ENCODE measurements around the gene NARF. TPM values are rescaled to one million over a fixed set of nuclear protein-coding genes. Genes with fewer than 3 reads are reported as not detected.

The NARF gene
- total and polyA plus RNA-seq, 2 donors (not counting 3 experiments of a cell fraction or from before 2014, with no cell fraction given), result 83.4 to 158 TPM

DNA sequence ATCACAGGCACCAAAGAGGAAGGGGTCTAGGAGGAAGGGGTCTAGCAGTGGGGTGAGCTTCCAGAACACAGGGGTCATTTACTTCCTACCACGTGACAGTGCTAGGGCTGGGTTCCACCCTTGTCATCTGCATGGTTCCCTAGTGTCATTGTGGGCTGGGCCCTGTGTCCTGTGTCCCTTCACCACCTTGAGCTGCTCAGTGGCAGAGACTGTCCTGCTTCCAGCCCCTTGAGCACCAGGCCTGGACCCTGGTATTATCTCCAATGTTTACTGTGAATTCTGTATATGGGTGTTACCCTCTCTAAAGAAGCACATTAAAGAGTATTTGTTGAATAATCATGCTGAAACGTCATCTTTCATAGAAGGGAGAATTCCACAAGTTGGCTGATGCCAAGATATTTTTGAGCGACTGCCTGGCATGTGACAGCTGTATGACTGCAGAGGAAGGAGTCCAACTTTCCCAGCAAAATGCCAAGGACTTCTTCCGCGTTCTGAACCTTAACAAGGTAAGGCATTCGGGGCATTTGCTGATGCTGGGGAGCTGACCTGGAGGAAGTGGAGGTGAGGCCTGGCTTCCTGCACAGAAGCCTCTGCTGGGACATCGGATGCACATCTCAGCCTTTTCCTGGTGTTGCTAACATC is 5.5 kb downstream of the NARF start:
- Histone ChIP-seq H3K4me1 (ENCODE audit: control insufficient read depth, extremely low read depth, insufficient read depth, low read length) (peaks cover 3% of the 10 kb centered on the region), H3K9me1 (replicated peaks; ENCODE audit: control insufficient read depth, extremely low read depth, insufficient read depth, low read length) (no peaks in the 10 kb centered on the region), H3K79me2 (ENCODE audit: control insufficient read depth, insufficient read depth, low read length) (no peaks in the 10 kb centered on the region), H3K4me2 (ENCODE audit: insufficient read depth, low read length) (no peak overlapping the region), H3K9ac (replicated peaks; ENCODE audit: extremely low read depth, insufficient read depth, low read length) (no peak overlapping the region), H3K27ac (ENCODE audit: insufficient read depth, low read depth, low read length) (no peak overlapping the region), H2AFZ (ENCODE audit: low read depth, low read length) (no peak overlapping the region), H4K20me1 (replicated peaks; ENCODE audit: control insufficient read depth, extremely low read depth, insufficient read depth, low read length) (no peaks in the 10 kb centered on the region), H3K4me3 (replicated peaks in 1 of 3; ENCODE audit: insufficient read depth in 1 of 3, low read depth in 1 of 3, low read length in 3 of 3) (no peak overlapping the region), H3K27me3 (ENCODE audit: control insufficient read depth in 2 of 2, insufficient read depth in 2 of 2, low read length in 2 of 2) (no peaks in the 10 kb centered on the region), H3K9me3 (replicated peaks; ENCODE audit: control insufficient read depth, insufficient read depth, low read length) (no peaks in the 10 kb centered on the region), H3K36me3 (ENCODE audit: control insufficient read depth in 2 of 2, extremely low read depth in 1 of 2, insufficient read depth in 2 of 2, low read length in 2 of 2) (peaks cover 5 to 43% of the 10 kb centered on the region in 2 experiments)
- CTCF ChIA-PET, result no interaction called here
- DNase-seq (ENCODE audit: low read depth, low spot score) (no peak), FAIRE-seq (no peak)
- no TSS peak for BruUV-seq (replicated peaks)
- POLR2A ChIA-PET, result no interaction called here
- dilution Hi-C loops (cut with MboI; ENCODE audit: extremely low pct_ligation_motif_present, low sequenced_read_pairs) (no loop called here), intact Hi-C loops (cut with micrococcal nuclease) (no loop called here)
- TF ChIP-seq, protein P1, sequence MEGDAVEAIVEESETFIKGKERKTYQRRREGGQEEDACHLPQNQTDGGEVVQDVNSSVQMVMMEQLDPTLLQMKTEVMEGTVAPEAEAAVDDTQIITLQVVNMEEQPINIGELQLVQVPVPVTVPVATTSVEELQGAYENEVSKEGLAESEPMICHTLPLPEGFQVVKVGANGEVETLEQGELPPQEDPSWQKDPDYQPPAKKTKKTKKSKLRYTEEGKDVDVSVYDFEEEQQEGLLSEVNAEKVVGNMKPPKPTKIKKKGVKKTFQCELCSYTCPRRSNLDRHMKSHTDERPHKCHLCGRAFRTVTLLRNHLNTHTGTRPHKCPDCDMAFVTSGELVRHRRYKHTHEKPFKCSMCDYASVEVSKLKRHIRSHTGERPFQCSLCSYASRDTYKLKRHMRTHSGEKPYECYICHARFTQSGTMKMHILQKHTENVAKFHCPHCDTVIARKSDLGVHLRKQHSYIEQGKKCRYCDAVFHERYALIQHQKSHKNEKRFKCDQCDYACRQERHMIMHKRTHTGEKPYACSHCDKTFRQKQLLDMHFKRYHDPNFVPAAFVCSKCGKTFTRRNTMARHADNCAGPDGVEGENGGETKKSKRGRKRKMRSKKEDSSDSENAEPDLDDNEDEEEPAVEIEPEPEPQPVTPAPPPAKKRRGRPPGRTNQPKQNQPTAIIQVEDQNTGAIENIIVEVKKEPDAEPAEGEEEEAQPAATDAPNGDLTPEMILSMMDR (IDR thresholded peaks at IDR 0.05; ENCODE audit: extremely low read depth in 1 of 2, insufficient read depth in 1 of 2, low read depth in 1 of 2, low read length in 2 of 2), result no peak
- TF ChIP-seq POLR2A (IDR thresholded peaks at IDR 0.05; ENCODE audit: low read depth, low read length), result no peak
- TF ChIP-seq MYC (IDR thresholded peaks at IDR 0.05; ENCODE audit: low read depth, low read length), result no peak
- no peak for TF ChIP-seq JUN (IDR thresholded peaks at IDR 0.05; ENCODE audit: borderline replicate concordance, insufficient read depth, insufficient read length, low read depth)
- no peak for TF ChIP-seq FOS (IDR thresholded peaks at IDR 0.05; ENCODE audit: borderline replicate concordance, insufficient read depth, low read length)
- no peak for TF ChIP-seq EZH2 (IDR thresholded peaks at IDR 0.05; ENCODE audit: borderline replicate concordance, low read depth, low read length, severe bottlenecking)
- TF ChIP-seq POLR2AphosphoS5 (IDR thresholded peaks at IDR 0.05; ENCODE audit: insufficient read depth, low read depth, low read length), result no peak

All from endothelial cell of umbilical vein (primary cell).